ENCODE data around the gene PINK1. TPM values are rescaled to one million over a fixed set of nuclear protein-coding genes. Genes with fewer than 3 reads are reported as not detected.

PINK1 gene
- polyA plus RNA-seq, 1 donor (not counting 4 experiments of a cell fraction or from before 2014, with no cell fraction given): 44.6 TPM

DNA sequence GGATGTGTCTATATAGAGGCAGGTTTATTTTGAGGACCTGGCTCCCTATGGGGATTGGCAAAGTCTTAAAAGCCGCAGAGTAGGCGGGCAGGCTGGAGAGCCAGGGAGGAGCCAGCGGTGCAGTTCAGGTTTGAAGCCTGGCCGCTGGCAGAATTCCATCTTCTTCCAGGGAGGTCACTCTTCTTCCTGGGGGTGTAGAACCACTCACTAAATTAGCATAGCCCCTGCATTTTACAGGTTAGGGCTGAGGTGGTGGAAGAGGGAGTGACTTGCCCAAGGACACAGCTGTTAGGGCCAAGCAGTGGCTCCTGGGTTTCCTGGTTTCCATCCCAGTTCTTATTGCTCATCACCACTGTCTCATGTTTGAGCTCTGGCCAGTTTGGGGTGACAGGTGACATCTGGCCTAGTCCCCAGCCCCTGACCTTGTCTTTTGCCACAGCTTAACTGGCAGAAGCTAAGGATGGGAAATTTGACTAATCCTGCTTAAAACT is 1.4 kb downstream of the PINK1 start:
- peak overlapping the region; percentile 93 for H3K4me2 ChIP-seq (ENCODE audit: control insufficient read depth, extremely low read depth, insufficient read depth, low read depth, low read length)
- H3K79me2 ChIP-seq (ENCODE audit: control insufficient read depth, insufficient read depth, low read length): no peaks in the 10 kb centered on the region
- no peaks in the 10 kb centered on the region for H4K20me1 ChIP-seq (ENCODE audit: control insufficient read depth, extremely low read depth, insufficient read depth, low read length)
- H3K36me3 ChIP-seq (ENCODE audit: control insufficient read depth in 2 of 2, extremely low read depth in 1 of 2, insufficient read depth in 2 of 2, low read length in 2 of 2): peaks cover 5 to 8% of the 10 kb centered on the region in 2 experiments
- FAIRE-seq (peak; percentile 81), DNase-seq (ENCODE audit: low read depth, low spot score) (no peak)
- no peaks in the 10 kb centered on the region for H3K27me3 ChIP-seq (ENCODE audit: control insufficient read depth, extremely low read depth, insufficient read depth, low read length)
- no peaks in the 10 kb centered on the region for H3K9me3 ChIP-seq (ENCODE audit: control insufficient read depth, low read depth, low read length)
- peak overlapping the region; percentile 89 for H3K9ac ChIP-seq (ENCODE audit: control insufficient read depth, extremely low read depth, insufficient read depth, low read length)
- peaks cover 13% of the 10 kb centered on the region for H3K4me1 ChIP-seq (ENCODE audit: control insufficient read depth, extremely low read depth, insufficient read depth, low read length)
- TF ChIP-seq, protein P1, sequence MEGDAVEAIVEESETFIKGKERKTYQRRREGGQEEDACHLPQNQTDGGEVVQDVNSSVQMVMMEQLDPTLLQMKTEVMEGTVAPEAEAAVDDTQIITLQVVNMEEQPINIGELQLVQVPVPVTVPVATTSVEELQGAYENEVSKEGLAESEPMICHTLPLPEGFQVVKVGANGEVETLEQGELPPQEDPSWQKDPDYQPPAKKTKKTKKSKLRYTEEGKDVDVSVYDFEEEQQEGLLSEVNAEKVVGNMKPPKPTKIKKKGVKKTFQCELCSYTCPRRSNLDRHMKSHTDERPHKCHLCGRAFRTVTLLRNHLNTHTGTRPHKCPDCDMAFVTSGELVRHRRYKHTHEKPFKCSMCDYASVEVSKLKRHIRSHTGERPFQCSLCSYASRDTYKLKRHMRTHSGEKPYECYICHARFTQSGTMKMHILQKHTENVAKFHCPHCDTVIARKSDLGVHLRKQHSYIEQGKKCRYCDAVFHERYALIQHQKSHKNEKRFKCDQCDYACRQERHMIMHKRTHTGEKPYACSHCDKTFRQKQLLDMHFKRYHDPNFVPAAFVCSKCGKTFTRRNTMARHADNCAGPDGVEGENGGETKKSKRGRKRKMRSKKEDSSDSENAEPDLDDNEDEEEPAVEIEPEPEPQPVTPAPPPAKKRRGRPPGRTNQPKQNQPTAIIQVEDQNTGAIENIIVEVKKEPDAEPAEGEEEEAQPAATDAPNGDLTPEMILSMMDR (optimal IDR thresholded peaks at IDR 0.05 in 1 of 3, IDR thresholded peaks at IDR 0.05 in 1 of 3, conservative IDR thresholded peaks at IDR 0.05 in 1 of 3; ENCODE audit: extremely low read depth in 1 of 3, insufficient read depth in 2 of 3, low read length in 3 of 3): no peak
- no peak for TF ChIP-seq EZH2 (IDR thresholded peaks at IDR 0.05; ENCODE audit: low read length)
- H3K4me3 ChIP-seq (ENCODE audit: control insufficient read depth in 2 of 3, extremely low read depth in 1 of 3, insufficient read depth in 2 of 3, low read depth in 1 of 3, low read length in 3 of 3): peak overlapping the region; percentile 66 to 73 (median 72)
- dilution Hi-C loops (cut with MboI; ENCODE audit: extremely low pct_ligation_motif_present, low sequenced_read_pairs): no loop called here
- peak overlapping the region; percentile 0 for H2AFZ ChIP-seq (ENCODE audit: control insufficient read depth, low read length)
- peak overlapping the region; percentile 65 for H3K27ac ChIP-seq (ENCODE audit: control insufficient read depth, insufficient read depth, low read length)
- H3K9me1 ChIP-seq (ENCODE audit: control insufficient read depth, extremely low read depth, insufficient read depth, low read length): no peaks in the 10 kb centered on the region

DNA sequence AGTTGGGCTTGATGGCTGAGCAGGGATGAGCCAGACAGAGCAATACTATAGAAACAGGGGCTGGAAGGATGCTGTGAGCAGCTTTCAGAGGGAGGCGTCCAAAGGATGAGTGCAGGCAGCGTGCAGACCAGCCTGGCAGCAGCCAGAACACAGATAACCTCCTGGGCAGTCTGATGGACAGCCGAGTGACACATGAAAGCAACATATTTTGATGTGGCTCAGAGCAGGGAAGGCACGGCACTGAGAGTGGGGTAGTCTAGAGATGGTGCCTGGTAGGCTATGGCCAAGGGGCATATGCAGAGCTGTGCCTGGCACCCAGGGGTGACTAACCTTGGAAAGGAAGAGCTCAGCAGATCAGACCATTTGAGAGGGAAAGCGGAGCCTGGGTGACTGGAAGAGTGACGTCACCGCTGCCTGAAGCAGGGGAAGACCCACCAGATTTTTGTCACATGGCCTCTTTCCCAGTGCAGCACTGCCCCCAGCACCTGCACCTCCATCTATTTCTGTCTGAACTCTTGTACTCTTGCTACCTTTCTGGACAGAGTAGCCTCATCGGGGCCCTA is 3.6 kb downstream of the PINK1 start:
- Histone ChIP-seq H3K9me1 (ENCODE audit: control insufficient read depth, extremely low read depth, insufficient read depth, low read length) (no peaks in the 10 kb centered on the region), H3K36me3 (ENCODE audit: control insufficient read depth in 2 of 2, extremely low read depth in 1 of 2, insufficient read depth in 2 of 2, low read length in 2 of 2) (peaks cover 8 to 15% of the 10 kb centered on the region in 2 experiments), H3K4me2 (ENCODE audit: control insufficient read depth, extremely low read depth, insufficient read depth, low read depth, low read length) (no peak overlapping the region), H3K27ac (ENCODE audit: control insufficient read depth, insufficient read depth, low read length) (no peak overlapping the region), H3K27me3 (ENCODE audit: control insufficient read depth, extremely low read depth, insufficient read depth, low read length) (no peaks in the 10 kb centered on the region), H3K79me2 (ENCODE audit: control insufficient read depth, insufficient read depth, low read length) (no peaks in the 10 kb centered on the region), H3K9me3 (ENCODE audit: control insufficient read depth, low read depth, low read length) (no peaks in the 10 kb centered on the region), H3K4me3 (ENCODE audit: control insufficient read depth in 2 of 3, extremely low read depth in 1 of 3, insufficient read depth in 2 of 3, low read depth in 1 of 3, low read length in 3 of 3) (no peak overlapping the region), H4K20me1 (ENCODE audit: control insufficient read depth, extremely low read depth, insufficient read depth, low read length) (no peaks in the 10 kb centered on the region), H2AFZ (ENCODE audit: control insufficient read depth, low read length) (no peak overlapping the region), H3K4me1 (ENCODE audit: control insufficient read depth, extremely low read depth, insufficient read depth, low read length) (peaks cover 13% of the 10 kb centered on the region), H3K9ac (ENCODE audit: control insufficient read depth, extremely low read depth, insufficient read depth, low read length) (no peak overlapping the region)
- TF ChIP-seq, protein P1 (optimal IDR thresholded peaks at IDR 0.05 in 1 of 3, IDR thresholded peaks at IDR 0.05 in 1 of 3, conservative IDR thresholded peaks at IDR 0.05 in 1 of 3; ENCODE audit: extremely low read depth in 1 of 3, insufficient read depth in 2 of 3, low read length in 3 of 3): no peak
- TF ChIP-seq EZH2 (IDR thresholded peaks at IDR 0.05; ENCODE audit: low read length): no peak
- FAIRE-seq: no peak
- DNase-seq (ENCODE audit: low read depth, low spot score): no peak
- dilution Hi-C loops (cut with MboI; ENCODE audit: extremely low pct_ligation_motif_present, low sequenced_read_pairs): no loop called here

All from keratinocyte (primary cell).